Ramos (cell line): ENCODE results near the gene OR52N1.

Experiments used
- in situ Hi-C: fragments of 300-500 bp; cut with MboI; formaldehyde crosslinking; loops from one replicate; pipeline ENCODE4 v1.14.3; 2022; ENCODE audit warnings: low sequenced_read_pairs; ENCODE audit not compliant: unreplicated experiment

OR52N1 gene

GRCh38 chr11:5791165-5791564, at the start of gene OR52N1:
Gene OR52N1, minus strand, starts transcription at chr11:5791265. Its CDS starts 2,449 bp downstream, at chr11:5788816.
- in situ Hi-C loops: no loop called here

- in situ Hi-C loops: no loop called here
Observed at GRCh38 chr11:5837695-5838094, 46.6 kb upstream of the OR52N1 start.

GRCh38 chr11:5833446-5833845, 42.4 kb upstream of the OR52N1 start:
- in situ Hi-C loops: no loop called here

DNA sequence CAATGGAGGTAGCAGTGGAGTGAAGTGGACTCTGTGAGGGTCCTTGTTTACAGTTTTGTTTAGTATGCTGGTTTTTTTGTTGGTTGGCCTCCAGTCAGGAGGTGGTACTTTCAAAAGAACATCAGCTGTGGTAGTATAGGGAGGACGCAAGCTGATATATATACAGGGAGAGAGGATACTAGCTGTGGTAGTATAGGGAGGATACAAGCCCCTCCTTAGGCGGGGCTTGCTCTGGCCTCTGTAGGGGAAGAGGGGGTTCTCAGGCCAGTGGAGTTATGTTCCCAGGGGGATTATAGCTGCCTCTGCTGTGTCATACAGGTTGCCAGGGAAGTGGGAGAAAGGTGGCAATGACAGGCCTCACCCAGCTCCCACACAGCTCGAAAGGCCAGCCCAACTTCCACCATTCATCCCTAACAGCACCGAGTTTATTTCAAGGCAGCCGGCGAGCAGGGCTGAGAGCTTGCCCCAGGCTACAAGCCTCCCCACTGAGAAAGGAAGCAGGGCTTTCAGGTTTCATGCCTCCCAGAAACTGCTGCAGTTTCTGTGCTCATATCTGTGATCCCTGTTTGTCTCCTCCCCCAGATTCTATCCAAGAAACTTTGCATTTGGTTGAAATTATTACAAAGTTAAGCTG, 40.2 kb upstream of the OR52N1 start:
- in situ Hi-C loops: no loop called here

GRCh38 chr11:5818245-5818886, 27.3 kb upstream of the OR52N1 start:
- in situ Hi-C loops: loop anchor here (25.0 kb wide), 1 partner anchor 206 kb away; no protein-coding TSS in a partner anchor

- in situ Hi-C loops: loop anchor here (25.0 kb wide), 1 partner anchor 203 kb away; no protein-coding TSS in a partner anchor
Observed at GRCh38 chr11:5815534-5815933, 24.5 kb upstream of the OR52N1 start.

- in situ Hi-C loops: loop anchor here (10.0 to 25.0 kb wide), 2 partner anchors 198 to 335 kb away; no protein-coding TSS in a partner anchor
Observed at GRCh38 chr11:5809905-5810795, 19.1 kb upstream of the OR52N1 start.

- in situ Hi-C loops: loop anchor here (10.0 to 25.0 kb wide), 2 partner anchors 197 to 334 kb away; no protein-coding TSS in a partner anchor
Observed at GRCh38 chr11:5809122-5809519, 18.1 kb upstream of the OR52N1 start.

- in situ Hi-C loops: loop anchor here (10.0 to 25.0 kb wide), 2 partner anchors 196 to 334 kb away; no protein-coding TSS in a partner anchor
Observed at GRCh38 chr11:5808500-5809121, 17.5 kb upstream of the OR52N1 start, which contains the start of gene OR52N2. Gene OR52N2, plus strand, starts transcription at chr11:5808924. Its CDS starts 11,412 bp downstream, at chr11:5820336.

GRCh38 chr11:5807580-5807979, 16.5 kb upstream of the OR52N1 start:
- in situ Hi-C loops: loop anchor here (10.0 to 25.0 kb wide), 2 partner anchors 195 to 333 kb away; no protein-coding TSS in a partner anchor

DNA sequence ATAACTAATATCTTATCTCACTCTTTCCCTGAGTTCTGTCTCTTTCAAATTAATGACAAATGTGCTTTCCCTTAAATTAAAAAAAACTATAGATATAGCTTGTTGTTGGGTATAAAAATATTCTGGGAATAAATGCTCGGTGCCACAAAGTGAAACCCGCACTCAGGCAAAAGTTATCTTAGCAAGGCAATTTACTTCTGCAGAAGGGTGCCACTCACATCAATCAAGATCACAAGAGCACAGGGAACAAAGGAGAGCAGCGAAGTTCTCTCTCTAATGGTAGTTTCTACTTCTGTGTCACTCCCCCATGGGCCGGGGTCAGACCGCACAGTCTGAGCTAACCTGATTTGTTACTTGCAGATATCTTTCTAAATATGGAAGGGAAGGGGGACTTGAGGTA, 12.9 kb upstream of the OR52N1 start:
- in situ Hi-C loops: loop anchor here (10.0 to 25.0 kb wide), 2 partner anchors 192 to 329 kb away; no protein-coding TSS in a partner anchor

- in situ Hi-C loops: no loop called here
Observed at GRCh38 chr11:5796541-5796940, 5.5 kb upstream of the OR52N1 start.

GRCh38 chr11:5783255-5783654, 7.8 kb downstream of the OR52N1 start, which contains the start of gene OR52N5:
Gene OR52N5, minus strand, starts transcription at chr11:5783355. Its CDS starts 4,721 bp downstream, at chr11:5778634.
- in situ Hi-C loops: no loop called here

DNA sequence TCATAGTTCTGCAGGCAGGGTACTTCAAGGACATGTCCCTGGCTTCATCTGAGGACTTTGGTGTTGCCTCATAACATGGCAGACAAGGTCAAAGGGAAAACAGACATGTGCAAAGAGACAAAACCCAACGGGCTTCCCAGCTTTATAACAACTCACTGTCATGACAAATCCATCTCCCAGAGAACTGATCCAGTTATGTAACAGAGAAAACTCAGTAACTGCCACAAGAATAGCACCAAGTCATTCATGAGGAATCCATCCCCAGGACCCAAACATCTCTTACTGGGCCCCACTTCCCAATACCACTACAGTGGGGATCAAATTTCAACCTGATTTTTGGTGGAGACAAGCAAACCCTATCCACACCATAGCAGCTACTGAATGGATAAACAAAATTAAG, 24.0 kb downstream of the OR52N1 start:
- in situ Hi-C loops: no loop called here

GRCh38 chr11:5753943-5754342, 37.1 kb downstream of the OR52N1 start, which contains the start of gene OR52N4:
Gene OR52N4, plus strand, starts transcription at chr11:5754243. Its CDS starts 498 bp downstream, at chr11:5754741.
- in situ Hi-C loops: no loop called here

DNA sequence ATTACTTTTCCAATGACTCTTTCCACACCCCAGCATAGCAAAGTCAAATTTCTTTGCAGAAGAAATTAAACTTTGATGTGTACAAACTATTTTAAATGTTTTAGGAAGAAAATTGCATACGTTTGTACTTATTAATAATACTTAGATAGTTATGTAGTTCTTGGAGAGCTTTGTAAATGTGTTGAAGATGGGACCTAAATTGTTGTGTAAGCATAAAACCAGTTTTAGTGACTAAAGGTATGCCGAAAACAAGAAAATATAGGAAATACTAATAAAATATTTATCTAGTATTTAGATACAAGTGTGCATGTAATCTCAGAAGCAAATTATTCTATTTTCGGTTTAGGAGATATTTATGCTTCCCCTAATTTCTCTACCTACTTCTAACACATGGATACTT, 41.2 kb downstream of the OR52N1 start:
- in situ Hi-C loops: no loop called here

GRCh38 chr11:5746614-5747013, 44.5 kb downstream of the OR52N1 start:
- in situ Hi-C loops: no loop called here

DNA sequence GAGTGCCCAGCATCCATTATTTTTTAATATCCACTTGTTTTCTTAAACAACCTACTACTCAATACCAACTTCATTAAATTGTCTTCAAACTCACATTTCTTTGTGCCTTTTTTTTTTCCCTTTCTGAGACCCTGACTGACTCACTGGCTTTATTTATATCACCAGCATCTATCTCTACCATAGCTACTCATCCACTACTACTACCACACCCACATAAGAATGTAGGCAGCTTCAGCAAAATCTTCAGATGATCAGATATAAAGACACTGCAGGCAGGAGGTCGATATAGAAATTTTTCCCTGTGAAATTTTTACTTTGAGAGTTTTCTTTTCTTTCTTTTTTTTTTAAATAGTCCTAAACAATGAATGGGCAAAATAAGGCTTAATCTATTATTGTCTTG, 52.6 kb downstream of the OR52N1 start:
- in situ Hi-C loops: no loop called here

GRCh38 chr11:5737670-5738392, 53.2 kb downstream of the OR52N1 start:
- in situ Hi-C loops: no loop called here
